Activated naive CD4-positive, alpha-beta T cell treated with Interleukin-2 at 50 U/mL for 16 hours (primary cell): ENCODE results near the gene CNOT3.
"Not testable (repeated sequence)": the region's sequence is repeated elsewhere in the genome, so short reads cannot be mapped to it uniquely, and the experiment has no call there.

Experiments
- DNase-seq: peaks from one replicate; pipeline ENCODE4 v3.0.0-alpha.2; 2020

Gene CNOT3

GRCh38 chr19:54152267-54152666 is 14.7 kb downstream of the CNOT3 start:
- no peak for DNase-seq

GRCh38 chr19:54152878-54153524 is 15.4 kb downstream of the CNOT3 start:
- DNase-seq, result no peak

GRCh38 chr19:54153731-54154326 is 16.3 kb downstream of the CNOT3 start:
- no peak for DNase-seq

GRCh38 chr19:54154603-54155345 is 17.2 kb downstream of the CNOT3 start:
- DNase-seq, result no peak

GRCh38 chr19:54155694-54156093 is 18.1 kb downstream of the CNOT3 start:
- no peak for DNase-seq

- DNase-seq, result no peak
Observed at GRCh38 chr19:54156490-54156889, 18.9 kb downstream of the CNOT3 start.

- no peak for DNase-seq
Observed at GRCh38 chr19:54156953-54157352, 19.4 kb downstream of the CNOT3 start.

DNA sequence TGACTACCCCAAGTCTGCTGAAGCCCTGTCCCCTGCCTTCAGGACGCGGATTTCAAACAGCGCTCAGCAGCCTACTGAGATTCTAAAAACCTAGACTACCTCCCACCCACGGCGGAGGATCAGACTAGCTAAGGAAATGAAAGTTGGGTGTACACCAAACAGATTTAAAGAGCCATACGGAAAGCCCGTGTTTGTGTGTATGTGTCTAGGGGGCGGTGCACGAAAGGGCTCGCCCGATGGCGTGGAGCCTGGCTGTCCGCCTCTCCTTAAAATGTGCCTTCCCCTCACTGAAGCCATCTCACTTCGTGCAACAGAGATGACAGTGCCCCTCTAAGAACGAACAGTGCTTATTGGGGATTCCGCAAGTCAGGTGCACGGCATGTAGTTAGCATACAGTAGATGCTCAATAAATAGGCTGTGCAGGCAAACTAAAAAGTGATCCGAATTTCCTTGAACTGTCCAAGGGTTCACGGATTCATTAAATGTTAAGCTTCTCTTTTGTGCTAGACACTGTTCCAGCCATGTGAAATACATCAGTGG is 21.3 kb downstream of the CNOT3 start:
- DNase-seq, result peak; percentile 52

DNA sequence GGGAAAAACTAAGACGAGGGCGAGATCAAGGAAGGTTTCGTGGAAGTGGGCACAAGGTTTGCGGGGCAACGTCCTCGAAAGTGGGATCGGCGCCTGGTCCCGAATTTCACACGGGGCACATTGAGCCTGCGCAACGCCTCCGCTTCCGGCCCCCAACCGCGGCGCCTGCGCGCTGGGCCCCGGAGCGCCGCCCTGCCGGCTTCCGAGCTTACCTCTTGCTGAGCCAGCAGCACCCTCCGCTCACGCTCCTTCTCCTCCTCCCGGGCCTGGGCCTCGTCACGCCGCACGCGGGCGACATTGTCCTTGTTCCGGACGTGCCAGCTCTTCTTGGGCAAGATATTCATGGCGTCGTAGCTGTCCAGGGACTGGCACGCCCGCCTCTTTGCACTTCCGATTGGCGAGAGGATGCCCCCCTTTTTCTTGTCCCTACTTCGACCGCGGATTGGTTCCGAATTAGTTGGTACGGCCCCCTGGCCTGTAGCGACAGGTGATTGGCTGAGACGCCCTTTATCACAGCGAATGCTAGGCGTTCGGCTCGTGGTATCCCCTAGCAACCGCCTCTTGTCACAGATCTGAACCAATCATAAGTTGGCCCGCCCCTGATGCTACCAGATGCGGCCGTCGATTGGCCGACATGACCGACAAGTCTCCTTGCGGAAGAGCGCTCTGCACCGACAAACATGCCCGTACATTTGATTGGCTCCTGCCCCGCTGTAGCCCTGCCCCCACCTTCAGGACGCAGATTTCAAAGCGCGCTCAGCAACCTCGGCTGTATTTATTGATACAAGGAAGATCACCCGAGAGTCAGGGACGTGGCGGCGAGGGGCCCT is 22.0 kb downstream of the CNOT3 start, which contains the start of gene LENG1:
Gene LENG1 (minus strand): TSS at position 370 of the 830 bp plus-strand sequence. CDS start 26 bp downstream, at position 344.
- peak; percentile 99 for DNase-seq

GRCh38 chr19:54160182-54160811 is 22.7 kb downstream of the CNOT3 start:
- DNase-seq, result no peak

DNA sequence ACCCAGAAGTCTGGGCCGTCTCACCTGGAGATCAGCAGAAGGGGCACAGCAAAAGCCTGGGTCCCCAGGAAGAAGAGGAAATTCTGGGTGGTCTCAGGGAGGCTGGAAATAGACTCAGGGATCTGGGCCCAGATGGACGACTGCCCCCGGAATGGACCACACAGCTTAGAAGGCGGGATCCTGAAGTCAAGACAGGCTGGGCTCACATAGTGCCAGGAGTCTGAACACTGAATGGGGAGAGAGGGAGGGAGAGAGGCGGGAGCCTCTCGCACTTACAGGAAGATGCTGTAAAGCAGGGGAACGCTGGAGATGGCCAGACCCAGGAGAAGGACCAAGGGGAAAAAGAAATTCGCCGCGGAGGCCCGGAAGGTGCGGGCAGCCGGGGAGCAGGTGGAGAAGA is 23.3 kb downstream of the CNOT3 start:
- no peak for DNase-seq

GRCh38 chr19:54162241-54162805 is 24.8 kb downstream of the CNOT3 start:
- peak; percentile 84 for DNase-seq

DNA sequence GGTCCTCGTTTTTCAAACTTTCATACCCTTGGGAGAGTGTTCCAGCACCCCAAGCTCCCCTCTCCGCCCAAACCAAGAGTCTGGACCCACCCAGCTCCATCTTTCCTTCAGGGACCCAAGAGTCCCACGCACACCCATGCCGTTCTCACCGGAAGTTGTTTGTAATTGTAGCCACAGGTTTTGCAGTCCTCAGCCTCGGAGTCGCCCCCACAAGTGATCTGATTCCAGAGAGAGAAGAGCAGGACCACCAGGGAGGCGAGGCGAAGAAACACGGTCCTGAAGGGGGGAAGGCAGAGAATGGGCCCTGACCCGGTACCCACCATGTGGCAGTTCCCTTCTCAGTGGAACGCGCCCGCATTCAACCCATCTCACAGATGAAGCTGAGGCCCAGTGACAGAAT is 25.3 kb downstream of the CNOT3 start:
- DNase-seq, result no peak

DNA sequence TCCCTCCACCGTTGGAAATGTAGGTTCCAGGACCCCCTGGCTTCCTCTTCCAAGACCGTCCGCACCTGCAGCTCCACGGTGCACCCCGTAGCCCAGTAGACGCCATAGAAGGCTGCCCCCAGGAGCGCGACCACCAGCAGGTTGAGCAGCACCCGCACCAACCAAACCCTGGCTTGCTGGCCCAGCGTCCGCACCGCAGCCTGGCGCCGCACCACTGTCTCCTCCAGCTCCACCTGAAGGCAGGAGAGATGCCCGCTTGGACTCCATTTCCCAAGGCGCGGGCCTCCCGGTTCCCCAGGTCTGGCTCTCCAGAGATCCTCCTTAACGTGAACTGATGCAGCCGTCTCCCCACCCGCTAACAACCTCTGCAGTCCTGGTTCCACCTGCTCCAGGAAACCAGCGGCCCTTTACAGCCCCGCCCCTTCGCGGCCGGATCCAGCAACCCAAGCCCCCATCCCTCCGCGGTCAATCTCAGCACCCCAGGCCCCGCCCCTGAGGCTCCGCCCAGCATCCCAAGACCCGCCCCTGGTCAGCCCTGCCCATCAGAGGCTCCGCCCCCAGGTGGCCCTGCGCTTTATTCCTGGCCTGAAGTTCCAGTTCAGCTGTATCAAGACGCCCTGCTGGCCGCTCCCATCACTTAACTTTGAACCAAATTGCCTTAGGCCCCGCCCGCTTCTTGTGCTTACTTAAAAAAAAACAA is 27.0 kb downstream of the CNOT3 start:
- DNase-seq, result peak; percentile 71

DNA sequence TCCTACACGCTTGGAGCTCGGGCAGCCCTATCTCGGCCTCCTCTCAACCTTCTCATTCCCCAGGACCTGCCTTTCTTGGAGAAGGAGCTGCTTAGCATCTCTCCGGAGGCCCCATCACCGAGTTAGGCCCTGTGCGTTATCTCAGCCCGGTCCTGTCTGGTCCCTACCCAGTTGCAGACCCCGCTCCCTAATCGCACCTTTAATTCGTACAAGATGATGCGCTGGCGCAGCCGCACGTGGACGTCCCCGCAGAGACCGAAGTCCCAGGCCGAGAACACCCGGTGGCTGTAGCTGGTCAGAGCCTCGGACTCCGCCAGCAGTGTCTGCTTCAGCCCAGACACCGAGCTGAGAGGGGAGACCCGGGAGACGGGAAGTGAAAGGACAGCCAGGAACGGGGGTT is 27.7 kb downstream of the CNOT3 start:
- no peak for DNase-seq

DNA sequence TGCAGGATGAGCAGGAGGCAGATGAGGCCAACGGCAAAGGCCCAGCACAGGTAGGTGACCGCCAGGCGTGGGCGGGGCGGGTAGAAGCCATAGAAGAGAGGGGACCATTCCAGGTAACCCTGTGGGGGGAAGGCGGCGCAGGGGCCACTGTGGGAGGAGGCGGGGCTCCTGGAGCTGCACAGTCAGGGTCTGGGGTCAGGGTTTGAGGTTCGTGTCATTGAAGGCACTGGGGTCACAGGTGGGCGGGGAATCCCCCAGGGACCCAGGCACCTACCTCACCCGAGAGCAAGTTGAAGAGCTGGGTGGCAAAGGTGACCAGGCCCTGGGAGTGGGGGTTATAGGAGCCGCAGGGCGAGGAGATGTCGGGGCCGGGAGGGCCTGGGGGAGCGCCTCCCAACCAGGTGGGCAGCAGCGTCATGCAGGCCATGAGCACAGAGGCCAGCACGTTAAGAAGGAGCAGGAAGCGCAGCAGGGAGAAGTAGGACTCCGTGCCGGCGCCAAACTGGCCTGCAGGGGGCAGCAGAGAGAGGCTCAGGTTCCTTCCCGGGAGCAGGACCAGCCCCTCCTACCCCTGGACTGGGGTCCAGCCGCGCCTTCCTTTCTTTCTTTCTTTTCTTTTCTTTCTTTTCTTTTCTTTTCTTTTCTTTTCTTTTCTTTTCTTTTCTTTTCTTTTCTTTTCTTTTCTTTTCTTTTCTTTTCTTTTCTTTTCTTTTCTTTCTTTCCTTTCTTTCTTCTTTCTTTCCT is 30.8 kb downstream of the CNOT3 start:
- peak; percentile 92 for DNase-seq

DNA sequence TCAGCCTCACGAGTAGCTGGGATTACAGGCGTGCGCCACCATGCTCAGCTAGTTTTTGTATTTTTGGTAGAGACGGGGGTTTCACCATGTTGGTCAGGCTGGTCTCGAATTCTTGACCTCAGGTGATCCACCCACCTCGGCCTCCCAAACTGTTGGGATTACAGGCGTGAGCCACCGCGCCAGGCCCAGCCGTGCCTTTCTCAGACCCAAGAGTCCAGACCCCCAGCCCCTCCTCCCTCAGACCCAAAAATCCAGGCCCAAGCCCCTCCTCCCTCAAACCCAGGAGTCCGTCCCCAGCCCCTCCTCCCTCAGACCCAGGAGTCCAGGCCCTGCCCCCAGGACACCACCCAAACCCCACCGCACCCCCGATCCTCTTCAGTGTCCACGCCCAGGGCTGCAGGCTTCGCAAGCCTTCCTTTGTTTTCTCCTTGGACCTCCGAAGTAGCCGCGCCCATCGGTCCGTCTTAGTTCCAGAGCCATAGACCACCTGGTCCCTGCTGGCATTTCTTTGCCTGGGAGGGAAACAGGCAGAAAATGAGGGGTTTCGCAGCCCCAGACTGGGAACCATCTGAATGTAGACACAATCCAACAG is 31.7 kb downstream of the CNOT3 start:
- DNase-seq, result no peak

DNA sequence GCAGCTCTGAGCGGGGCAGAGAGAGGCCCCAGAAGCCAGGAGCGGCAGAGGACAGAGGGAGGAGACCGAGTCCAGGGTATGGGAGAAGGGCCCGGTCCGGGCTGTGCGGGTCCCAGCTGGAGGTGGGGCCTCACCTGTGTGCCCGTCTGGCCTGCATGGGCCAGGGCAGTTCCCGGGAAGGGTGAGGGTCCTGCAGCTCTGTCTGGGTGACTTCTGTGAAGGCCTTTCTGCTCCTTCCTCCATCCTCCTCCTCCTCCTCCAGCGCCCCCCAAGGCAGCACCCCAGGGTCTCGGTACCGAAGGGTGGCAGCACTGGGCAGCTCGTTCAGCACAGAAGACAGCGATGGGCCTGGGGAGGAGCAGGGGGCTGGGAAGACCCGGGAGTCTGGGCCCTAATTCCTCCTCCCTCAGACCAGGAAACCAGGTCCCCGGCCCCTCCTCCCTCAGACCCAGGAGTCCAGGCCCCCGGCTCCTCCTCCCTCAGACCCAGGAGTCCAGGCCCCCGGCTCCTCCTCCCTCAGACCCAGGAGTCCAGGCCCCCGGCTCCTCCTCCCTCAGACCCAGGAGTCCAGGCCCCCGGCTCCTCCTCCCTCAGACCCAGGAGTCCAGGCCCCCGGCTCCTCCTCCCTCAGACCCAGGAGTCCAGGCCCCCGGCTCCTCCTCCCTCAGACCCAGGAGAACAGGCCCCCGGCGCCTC is 34.3 kb downstream of the CNOT3 start:
- not testable (repeated sequence) for DNase-seq
